Measurements from ENCODE around the gene FBXW11.

- no peak for TF ChIP-seq CTCF (IDR thresholded peaks at IDR 0.05)
- no peak for TF ChIP-seq POLR2A (IDR thresholded peaks at IDR 0.05)
Measured at GRCh38 chr5:171897231-171897630, 109.2 kb downstream of the FBXW11 start.
